ENCODE measurements around the gene SLC6A9.

DNA sequence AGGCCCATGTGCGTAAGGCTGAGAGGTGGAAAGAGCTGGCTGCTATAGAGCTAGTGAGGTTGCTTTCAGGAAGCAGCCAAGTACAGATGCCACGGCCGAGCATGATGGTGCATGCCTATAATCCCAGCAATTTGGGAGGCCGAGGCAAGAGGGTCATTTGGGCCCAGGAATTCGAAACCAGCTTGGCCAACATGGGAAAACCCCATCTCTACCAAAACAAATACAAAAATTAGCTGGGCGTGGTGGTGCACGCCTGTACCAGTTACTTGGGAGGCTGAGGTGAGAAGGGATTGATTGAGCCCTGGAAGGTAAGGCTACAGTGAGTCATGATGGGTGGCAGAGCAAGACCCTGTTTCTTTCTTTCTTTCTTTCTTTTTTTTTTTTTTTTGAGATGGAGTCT lies 37.2 kb downstream of the SLC6A9 start:
- TF ChIP-seq CTCF (IDR thresholded peaks at IDR 0.05; ENCODE audit: insufficient read depth, low read length, poor library complexity, severe bottlenecking) = no peak
- no peak for TF ChIP-seq EZH2phosphoT487 (conservative IDR thresholded peaks at IDR 0.05; ENCODE audit: low read length)

Measured in SU-DHL-6 (cell line).